Uterus (tissue), 2 donors: Measurements from ENCODE around the gene PUS1.

Source experiments
- CTCF ChIP-seq, 4 experiments: fragments of 200-600 bp in 2 of 4; fragments of 450-650 bp in 2 of 4; sonication (generic) in 2 of 4; IDR thresholded peaks; one replicate each; pipeline ENCODE4 v1.5.1; 2016 to 2019; ENCODE audit warnings: antibody characterized with exemption in 4 of 4, mild to moderate bottlenecking in 2 of 4, moderate library complexity in 1 of 4
- POLR2A ChIP-seq, 2 donors: fragments of 450-650 bp; IDR thresholded peaks; one replicate each; pipeline ENCODE4 v1.6.1; 2016; ENCODE audit warnings: antibody characterized with exemption in 2 of 2, mild to moderate bottlenecking in 1 of 2, moderate library complexity in 1 of 2

GRCh38 chr12:131909081-131909751 is 19.9 kb upstream of the PUS1 start:
- no peak for TF ChIP-seq CTCF (IDR thresholded peaks at IDR 0.05)
- no peak for TF ChIP-seq POLR2A (IDR thresholded peaks at IDR 0.05)
